ENCODE data around the gene SMC4.

DNA sequence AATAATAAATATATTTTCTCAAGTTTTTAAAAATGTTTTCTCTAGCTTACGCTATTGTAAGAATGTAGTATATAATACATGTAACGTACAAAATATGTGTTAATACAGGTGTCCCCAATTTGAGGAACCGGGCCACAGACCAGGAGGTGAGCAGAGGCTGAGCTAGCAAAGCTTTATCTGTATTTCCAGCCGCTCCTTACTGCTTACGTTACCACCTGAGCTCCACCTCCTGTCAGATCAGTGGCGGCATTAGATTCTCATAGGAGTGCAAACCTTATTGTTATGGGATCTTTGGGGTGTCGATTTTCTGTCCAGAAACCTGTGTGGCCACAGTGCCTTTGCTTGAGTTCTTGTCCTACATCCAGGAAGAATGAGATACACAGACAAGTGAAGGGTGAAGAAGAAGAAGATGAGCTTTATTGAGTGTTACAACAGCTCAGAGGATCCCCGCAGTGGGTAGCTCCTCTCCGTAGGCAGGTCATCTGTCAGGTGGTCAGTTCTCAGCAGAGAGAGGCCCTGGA lies 60.1 kb downstream of the SMC4 start:
- TF ChIP-seq EZH2 (IDR thresholded peaks at IDR 0.05) (no peak), POLR2AphosphoS5 (IDR thresholded peaks at IDR 0.05; ENCODE audit: borderline replicate concordance, low read depth, low read length) (no peak)
